Parathyroid adenoma (tissue), 2 donors: ENCODE measurements around the gene APEX2.

Experiments
- H2AFZ ChIP-seq: fragments of 300-600 bp; sonication (generic); one replicate; pipeline ENCODE4 v1.7.0; 2017; ENCODE audit warnings: antibody characterized with exemption, mild to moderate bottlenecking
- H3K27ac ChIP-seq: fragments of 300-600 bp; sonication (generic); one replicate; pipeline ENCODE4 v1.7.0; 2017
- H3K27me3 ChIP-seq: fragments of 300-600 bp; sonication (generic); one replicate; pipeline ENCODE4 v1.7.0; 2017; ENCODE audit warnings: low read length; ENCODE audit not compliant: control insufficient read depth, insufficient read depth
- H3K36me3 ChIP-seq: fragments of 300-600 bp; sonication (generic); one replicate; pipeline ENCODE4 v1.7.0; 2017; ENCODE audit warnings: low read length; ENCODE audit not compliant: control insufficient read depth, insufficient read depth
- H3K4me1 ChIP-seq: fragments of 300-600 bp; sonication (generic); one replicate; pipeline ENCODE4 v1.7.0; 2017; ENCODE audit warnings: control low read depth
- H3K4me2 ChIP-seq: fragments of 300-600 bp; sonication (generic); one replicate; pipeline ENCODE4 v1.7.0; 2017; ENCODE audit warnings: low read length
- H3K4me3 ChIP-seq: fragments of 300-600 bp; sonication (generic); one replicate; pipeline ENCODE4 v1.7.0; 2017; ENCODE audit warnings: low read depth, low read length
- H3K79me2 ChIP-seq: fragments of 300-600 bp; sonication (generic); one replicate; pipeline ENCODE4 v1.7.0; 2017; ENCODE audit warnings: control low read depth
- H3K9ac ChIP-seq: fragments of 300-600 bp; sonication (generic); one replicate; pipeline ENCODE4 v1.7.0; 2017; ENCODE audit warnings: mild to moderate bottlenecking
- H3K9me3 ChIP-seq: fragments of 300-600 bp; sonication (generic); one replicate; pipeline ENCODE4 v1.7.0; 2017; ENCODE audit warnings: low read length; ENCODE audit not compliant: control insufficient read depth
- TF ChIP-seq, protein P1 (sequence below): fragments of 300-600 bp; sonication (generic); IDR thresholded peaks from one replicate; pipeline ENCODE4 v1.7.0; 2017; ENCODE audit warnings: antibody characterized with exemption, mild to moderate bottlenecking
- donor health status: primary hyperparathyroidism.

APEX2 gene

DNA sequence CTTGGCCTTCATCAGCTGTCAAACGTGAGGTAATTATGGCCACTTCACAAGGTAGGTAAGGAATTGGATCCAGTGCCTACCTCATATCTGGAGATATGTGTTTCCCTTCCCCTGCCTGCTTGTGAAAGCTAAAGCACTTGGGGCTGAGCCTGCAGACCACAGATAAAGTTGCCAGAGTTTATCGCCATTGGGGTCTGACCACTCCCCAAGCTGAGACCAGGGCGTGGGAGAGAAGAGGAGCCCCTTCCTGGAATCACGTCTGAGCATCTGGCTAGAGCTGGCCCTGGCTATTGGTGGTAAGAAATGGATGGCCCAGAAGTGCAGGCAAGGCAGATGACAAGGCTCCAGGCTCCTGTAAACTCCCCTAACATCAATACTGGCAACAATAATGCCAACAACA lies 27.9 kb downstream of the APEX2 start:
- Histone ChIP-seq H3K4me3 (no peak overlapping the region), H3K4me2 (no peak overlapping the region), H3K36me3 (no peaks in the 10 kb centered on the region), H3K9ac (no peak overlapping the region), H3K79me2 (no peaks in the 10 kb centered on the region), H3K9me3 (no peaks in the 10 kb centered on the region), H3K27ac (no peak overlapping the region), H2AFZ (no peak overlapping the region), H3K27me3 (no peaks in the 10 kb centered on the region), H3K4me1 (no peaks in the 10 kb centered on the region)
- TF ChIP-seq, protein P1, sequence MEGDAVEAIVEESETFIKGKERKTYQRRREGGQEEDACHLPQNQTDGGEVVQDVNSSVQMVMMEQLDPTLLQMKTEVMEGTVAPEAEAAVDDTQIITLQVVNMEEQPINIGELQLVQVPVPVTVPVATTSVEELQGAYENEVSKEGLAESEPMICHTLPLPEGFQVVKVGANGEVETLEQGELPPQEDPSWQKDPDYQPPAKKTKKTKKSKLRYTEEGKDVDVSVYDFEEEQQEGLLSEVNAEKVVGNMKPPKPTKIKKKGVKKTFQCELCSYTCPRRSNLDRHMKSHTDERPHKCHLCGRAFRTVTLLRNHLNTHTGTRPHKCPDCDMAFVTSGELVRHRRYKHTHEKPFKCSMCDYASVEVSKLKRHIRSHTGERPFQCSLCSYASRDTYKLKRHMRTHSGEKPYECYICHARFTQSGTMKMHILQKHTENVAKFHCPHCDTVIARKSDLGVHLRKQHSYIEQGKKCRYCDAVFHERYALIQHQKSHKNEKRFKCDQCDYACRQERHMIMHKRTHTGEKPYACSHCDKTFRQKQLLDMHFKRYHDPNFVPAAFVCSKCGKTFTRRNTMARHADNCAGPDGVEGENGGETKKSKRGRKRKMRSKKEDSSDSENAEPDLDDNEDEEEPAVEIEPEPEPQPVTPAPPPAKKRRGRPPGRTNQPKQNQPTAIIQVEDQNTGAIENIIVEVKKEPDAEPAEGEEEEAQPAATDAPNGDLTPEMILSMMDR = no peak

DNA sequence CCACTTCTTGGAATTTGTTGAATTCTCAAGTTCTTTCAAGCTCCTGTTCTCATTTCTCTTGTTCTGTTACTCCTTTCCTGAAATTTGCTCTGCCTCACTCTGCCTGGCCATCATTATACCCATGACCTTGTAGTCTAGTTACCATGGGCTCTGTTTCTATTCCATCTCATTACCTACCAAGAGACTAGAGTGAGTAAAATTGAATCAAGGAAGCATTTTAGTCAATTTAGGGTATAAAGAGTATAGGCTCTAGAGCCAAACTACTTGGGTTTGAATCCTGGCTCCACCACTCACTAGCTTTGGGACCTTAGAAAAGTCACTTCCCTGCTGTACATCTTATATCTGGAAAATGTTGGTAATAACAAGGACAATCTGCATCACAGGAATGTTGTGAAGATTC lies 28.4 kb downstream of the APEX2 start:
- H3K4me3 ChIP-seq = no peak overlapping the region
- no peak overlapping the region for H3K27ac ChIP-seq
- no peaks in the 10 kb centered on the region for H3K79me2 ChIP-seq
- no peaks in the 10 kb centered on the region for H3K4me1 ChIP-seq
- TF ChIP-seq, protein P1 = no peak
- no peak overlapping the region for H3K4me2 ChIP-seq
- no peaks in the 10 kb centered on the region for H3K36me3 ChIP-seq
- no peaks in the 10 kb centered on the region for H3K27me3 ChIP-seq
- no peak overlapping the region for H2AFZ ChIP-seq
- no peak overlapping the region for H3K9ac ChIP-seq
- no peaks in the 10 kb centered on the region for H3K9me3 ChIP-seq

DNA sequence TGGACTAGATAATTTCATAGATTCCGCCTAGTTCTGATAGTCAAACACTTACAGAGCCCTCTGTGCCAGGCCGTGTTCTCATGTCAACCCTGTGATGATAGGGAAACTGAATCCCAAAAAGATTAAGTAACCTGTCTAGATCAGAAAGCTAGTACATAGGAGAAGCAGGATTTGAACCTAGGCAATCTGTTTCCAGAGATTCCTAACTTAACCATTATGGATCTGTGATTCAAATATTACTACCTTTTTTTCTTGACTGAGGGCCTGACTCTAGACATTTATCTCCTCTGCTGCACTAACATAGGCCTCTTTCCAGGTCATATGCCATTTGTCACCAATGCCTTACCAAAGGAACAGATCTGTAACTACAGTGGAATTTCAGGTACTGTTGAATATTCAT lies 29.1 kb downstream of the APEX2 start:
- H3K79me2 ChIP-seq = no peaks in the 10 kb centered on the region
- H3K9ac ChIP-seq = no peak overlapping the region
- H3K9me3 ChIP-seq = no peaks in the 10 kb centered on the region
- H3K4me3 ChIP-seq = no peak overlapping the region
- H3K4me1 ChIP-seq = no peaks in the 10 kb centered on the region
- TF ChIP-seq, protein P1 = no peak
- no peaks in the 10 kb centered on the region for H3K36me3 ChIP-seq
- H2AFZ ChIP-seq = no peak overlapping the region
- H3K4me2 ChIP-seq = no peak overlapping the region
- H3K27ac ChIP-seq = no peak overlapping the region
- no peaks in the 10 kb centered on the region for H3K27me3 ChIP-seq

DNA sequence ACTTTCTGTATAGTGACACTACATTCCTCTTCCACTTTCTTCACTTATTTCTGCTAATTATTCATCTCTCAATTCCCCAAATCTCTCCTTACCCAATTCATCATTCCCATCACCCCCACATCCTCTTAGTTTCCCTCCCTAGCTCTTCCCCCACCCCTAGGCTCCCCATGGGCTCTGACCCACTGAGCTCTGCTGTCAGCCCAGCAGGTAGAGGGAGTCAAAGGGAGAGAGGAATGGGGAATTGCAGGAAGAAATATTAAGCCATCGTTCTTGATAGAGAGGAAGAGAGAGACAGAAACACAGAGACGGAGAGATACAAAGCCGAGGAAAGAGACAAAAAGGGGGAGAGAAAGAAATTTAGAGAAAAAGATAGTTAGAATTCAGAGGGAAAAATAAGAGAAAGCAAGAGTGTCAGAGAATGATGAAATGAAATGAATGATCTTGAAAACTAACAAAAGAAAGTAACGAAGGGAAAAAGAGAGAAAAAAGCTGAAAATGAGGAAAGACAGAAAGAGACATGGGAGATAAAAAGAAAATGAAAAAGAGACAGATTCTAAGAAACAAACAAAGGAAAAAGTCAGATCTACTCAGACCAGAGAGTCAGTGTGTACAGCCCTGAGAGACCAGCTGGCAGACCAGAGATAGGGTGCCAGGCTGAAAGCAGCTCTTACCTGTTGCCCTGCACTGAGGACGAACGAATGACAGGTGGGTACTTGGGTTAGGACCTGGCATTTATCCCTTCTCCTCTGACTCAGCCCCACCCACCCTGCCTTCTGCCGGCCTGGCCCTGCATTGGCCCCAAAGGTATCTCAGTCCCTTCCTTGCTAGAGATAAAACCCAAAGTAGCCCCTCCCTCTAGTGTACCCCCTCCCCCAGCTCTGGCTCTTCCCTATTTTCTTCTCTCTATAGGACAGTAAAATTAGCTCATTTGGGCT lies 30.4 kb downstream of the APEX2 start, which contains the start of gene ALAS2:
Gene ALAS2 (minus strand): TSS at position 707 of the 935 bp plus-strand sequence. CDS start 4,977 bp downstream, outside the sequence.
- H3K36me3 ChIP-seq = no peaks in the 10 kb centered on the region
- H3K9me3 ChIP-seq = no peaks in the 10 kb centered on the region
- no peak within 1 kb of the TSS for H3K27ac ChIP-seq
- H3K4me2 ChIP-seq = no peak within 1 kb of the TSS
- no peaks in the 10 kb centered on the region for H3K4me1 ChIP-seq
- no peak within 1 kb of the TSS for H3K4me3 ChIP-seq
- no peaks in the 10 kb centered on the region for H3K79me2 ChIP-seq
- TF ChIP-seq, protein P1 = no peak
- H3K27me3 ChIP-seq = no peaks in the 10 kb centered on the region
- H2AFZ ChIP-seq = no peak within 1 kb of the TSS
- H3K9ac ChIP-seq = no peak within 1 kb of the TSS
